ENCODE measurements around the gene UBE3A.

The UBE3A gene

GRCh38 chr15:25366058-25366457, 72.8 kb downstream of the UBE3A start:
- ChIA-PET CTCF (no interaction called here), POLR2A (no interaction called here)
- DNase-seq (ENCODE audit: extremely low spot score) = no peak
- TF ChIP-seq FOXA1 (IDR thresholded peaks at IDR 0.05) (no peak), L3MBTL2 (conservative IDR thresholded peaks at IDR 0.05) (no peak), ZNF384 (IDR thresholded peaks at IDR 0.05) (no peak), FOXM1 (IDR thresholded peaks at IDR 0.05; ENCODE audit: borderline replicate concordance) (no peak), ELF4 (IDR thresholded peaks at IDR 0.05) (no peak), SUZ12 (IDR thresholded peaks at IDR 0.05) (no peak), LEF1 (IDR thresholded peaks at IDR 0.05; ENCODE audit: borderline replicate concordance) (no peak), PKNOX1 (IDR thresholded peaks at IDR 0.05) (no peak), NFRKB (IDR thresholded peaks at IDR 0.05) (no peak), TARDBP (IDR thresholded peaks at IDR 0.05) (no peak), SP1 (IDR thresholded peaks at IDR 0.05) (no peak), CTBP1 (IDR thresholded peaks at IDR 0.05; ENCODE audit: borderline replicate concordance) (no peak), ARNT (IDR thresholded peaks at IDR 0.05) (no peak), FOXK2 (IDR thresholded peaks at IDR 0.05) (no peak), HDGF (IDR thresholded peaks at IDR 0.05; ENCODE audit: borderline replicate concordance) (no peak), BHLHE40 (IDR thresholded peaks at IDR 0.05; ENCODE audit: borderline replicate concordance) (no peak)

- DNase-seq (ENCODE audit: extremely low spot score) = no peak
- ChIA-PET POLR2A (no interaction called here), CTCF (no interaction called here)
- no peak for TF ChIP-seq LEF1 (IDR thresholded peaks at IDR 0.05; ENCODE audit: borderline replicate concordance)
- no peak for TF ChIP-seq FOXA1 (IDR thresholded peaks at IDR 0.05)
- no peak for TF ChIP-seq ARNT (IDR thresholded peaks at IDR 0.05)
- no peak for TF ChIP-seq TARDBP (IDR thresholded peaks at IDR 0.05)
- no peak for TF ChIP-seq SP1 (IDR thresholded peaks at IDR 0.05)
- no peak for TF ChIP-seq FOXM1 (IDR thresholded peaks at IDR 0.05; ENCODE audit: borderline replicate concordance)
- no peak for TF ChIP-seq ELF4 (IDR thresholded peaks at IDR 0.05)
- no peak for TF ChIP-seq CTBP1 (IDR thresholded peaks at IDR 0.05; ENCODE audit: borderline replicate concordance)
- TF ChIP-seq SUZ12 (IDR thresholded peaks at IDR 0.05) = no peak
- TF ChIP-seq L3MBTL2 (conservative IDR thresholded peaks at IDR 0.05) = no peak
- TF ChIP-seq FOXK2 (IDR thresholded peaks at IDR 0.05) = no peak
These were observed 76.3 kb downstream of the UBE3A start for GRCh38 chr15:25362545-25362944.

- POLR2A ChIA-PET = no interaction called here
- DNase-seq (ENCODE audit: extremely low spot score) = no peak
- CTCF ChIA-PET = no interaction called here
- TF ChIP-seq FOXA1 (IDR thresholded peaks at IDR 0.05) = no peak
- no peak for TF ChIP-seq ZNF384 (IDR thresholded peaks at IDR 0.05)
These were observed 91.1 kb downstream of the UBE3A start for GRCh38 chr15:25347707-25348106.

- CTCF ChIA-PET = no interaction called here
- no peak for DNase-seq (ENCODE audit: extremely low spot score)
- POLR2A ChIA-PET = no interaction called here
- TF ChIP-seq LEF1 (IDR thresholded peaks at IDR 0.05; ENCODE audit: borderline replicate concordance) (no peak), FOXA1 (IDR thresholded peaks at IDR 0.05) (no peak), PKNOX1 (IDR thresholded peaks at IDR 0.05) (no peak), L3MBTL2 (conservative IDR thresholded peaks at IDR 0.05) (no peak), BHLHE40 (IDR thresholded peaks at IDR 0.05; ENCODE audit: borderline replicate concordance) (no peak), FOXK2 (IDR thresholded peaks at IDR 0.05) (no peak), TARDBP (IDR thresholded peaks at IDR 0.05) (no peak), FOXM1 (IDR thresholded peaks at IDR 0.05; ENCODE audit: borderline replicate concordance) (no peak), SUZ12 (IDR thresholded peaks at IDR 0.05) (no peak), CTBP1 (IDR thresholded peaks at IDR 0.05; ENCODE audit: borderline replicate concordance) (no peak), NFRKB (IDR thresholded peaks at IDR 0.05) (no peak), HDGF (IDR thresholded peaks at IDR 0.05; ENCODE audit: borderline replicate concordance) (no peak), ARNT (IDR thresholded peaks at IDR 0.05) (no peak), ELF4 (IDR thresholded peaks at IDR 0.05) (no peak), SP1 (IDR thresholded peaks at IDR 0.05) (no peak), ZNF384 (IDR thresholded peaks at IDR 0.05) (no peak)
These were observed 92.5 kb downstream of the UBE3A start for GRCh38 chr15:25346371-25346770.

- TF ChIP-seq PKNOX1 (IDR thresholded peaks at IDR 0.05) = no peak
- TF ChIP-seq BHLHE40 (IDR thresholded peaks at IDR 0.05; ENCODE audit: borderline replicate concordance) = no peak
- no peak for TF ChIP-seq HDGF (IDR thresholded peaks at IDR 0.05; ENCODE audit: borderline replicate concordance)
- no peak for TF ChIP-seq FOXM1 (IDR thresholded peaks at IDR 0.05; ENCODE audit: borderline replicate concordance)
- no peak for TF ChIP-seq L3MBTL2 (conservative IDR thresholded peaks at IDR 0.05)
- DNase-seq (ENCODE audit: extremely low spot score) = no peak
- ChIA-PET POLR2A (no interaction called here), CTCF (no interaction called here)
These were observed 92.9 kb downstream of the UBE3A start for GRCh38 chr15:25345943-25346342.

- TF ChIP-seq LEF1 (IDR thresholded peaks at IDR 0.05; ENCODE audit: borderline replicate concordance) (no peak), BHLHE40 (IDR thresholded peaks at IDR 0.05; ENCODE audit: borderline replicate concordance) (no peak), HDGF (IDR thresholded peaks at IDR 0.05; ENCODE audit: borderline replicate concordance) (no peak), SUZ12 (IDR thresholded peaks at IDR 0.05) (no peak), L3MBTL2 (conservative IDR thresholded peaks at IDR 0.05) (no peak), FOXA1 (IDR thresholded peaks at IDR 0.05) (no peak), ARNT (IDR thresholded peaks at IDR 0.05) (no peak), TARDBP (IDR thresholded peaks at IDR 0.05) (no peak), ZNF384 (IDR thresholded peaks at IDR 0.05) (no peak), ELF4 (IDR thresholded peaks at IDR 0.05) (no peak), FOXM1 (IDR thresholded peaks at IDR 0.05; ENCODE audit: borderline replicate concordance) (no peak), FOXK2 (IDR thresholded peaks at IDR 0.05) (no peak)
- ChIA-PET CTCF (no interaction called here), POLR2A (no interaction called here)
- no peak for DNase-seq (ENCODE audit: extremely low spot score)
These were observed 96.2 kb downstream of the UBE3A start for GRCh38 chr15:25342629-25343028.

- no peak for TF ChIP-seq BHLHE40 (IDR thresholded peaks at IDR 0.05; ENCODE audit: borderline replicate concordance)
- no peak for TF ChIP-seq FOXM1 (IDR thresholded peaks at IDR 0.05; ENCODE audit: borderline replicate concordance)
- TF ChIP-seq TARDBP (IDR thresholded peaks at IDR 0.05) = no peak
- no peak for TF ChIP-seq CTBP1 (IDR thresholded peaks at IDR 0.05; ENCODE audit: borderline replicate concordance)
- no peak for TF ChIP-seq SP1 (IDR thresholded peaks at IDR 0.05)
- no peak for TF ChIP-seq SUZ12 (IDR thresholded peaks at IDR 0.05)
- TF ChIP-seq PKNOX1 (IDR thresholded peaks at IDR 0.05) = no peak
- TF ChIP-seq L3MBTL2 (conservative IDR thresholded peaks at IDR 0.05) = no peak
- no peak for TF ChIP-seq FOXK2 (IDR thresholded peaks at IDR 0.05)
- no peak for TF ChIP-seq ARNT (IDR thresholded peaks at IDR 0.05)
- no peak for TF ChIP-seq HDGF (IDR thresholded peaks at IDR 0.05; ENCODE audit: borderline replicate concordance)
- TF ChIP-seq FOXA1 (IDR thresholded peaks at IDR 0.05) = no peak
- CTCF ChIA-PET = no interaction called here
- DNase-seq (ENCODE audit: extremely low spot score) = no peak
- POLR2A ChIA-PET = no interaction called here
These were observed 99.4 kb downstream of the UBE3A start for GRCh38 chr15:25339431-25339830.

Measured in HEK293T (cell line).